ENCODE measurements around the gene WASF2.

WASF2 gene

GRCh38 chr1:27517907-27518718, 28.1 kb upstream of the WASF2 start:
- no peaks in the 10 kb centered on the region for H3K9me3 ChIP-seq (ENCODE audit: low read length)
- peaks cover 53% of the 10 kb centered on the region for H3K4me1 ChIP-seq (ENCODE audit: insufficient read depth, low read length)
- no peak overlapping the region for H3K4me3 ChIP-seq (ENCODE audit: low read length)
- no peaks in the 10 kb centered on the region for H3K36me3 ChIP-seq (ENCODE audit: insufficient read depth, low read length)
- H2AFZ ChIP-seq (ENCODE audit: low read depth, low read length) = no peak overlapping the region
- H3K27me3 ChIP-seq (ENCODE audit: insufficient read depth, low read length) = no peaks in the 10 kb centered on the region

GRCh38 chr1:27517301-27517700, 27.3 kb upstream of the WASF2 start:
- Histone ChIP-seq H3K4me3 (ENCODE audit: low read length) (no peak overlapping the region), H2AFZ (ENCODE audit: low read depth, low read length) (no peak overlapping the region), H3K9me3 (ENCODE audit: low read length) (no peaks in the 10 kb centered on the region), H3K4me1 (ENCODE audit: insufficient read depth, low read length) (peaks cover 44% of the 10 kb centered on the region), H3K36me3 (ENCODE audit: insufficient read depth, low read length) (no peaks in the 10 kb centered on the region), H3K27me3 (ENCODE audit: insufficient read depth, low read length) (no peaks in the 10 kb centered on the region)

GRCh38 chr1:27515626-27516025, 25.7 kb upstream of the WASF2 start:
- no peak overlapping the region for H3K4me3 ChIP-seq (ENCODE audit: low read length)
- H2AFZ ChIP-seq (ENCODE audit: low read depth, low read length) = no peak overlapping the region
- H3K36me3 ChIP-seq (ENCODE audit: insufficient read depth, low read length) = no peaks in the 10 kb centered on the region

GRCh38 chr1:27513958-27514357, 24.0 kb upstream of the WASF2 start:
- H3K27me3 ChIP-seq (ENCODE audit: insufficient read depth, low read length) = no peaks in the 10 kb centered on the region
- H3K4me3 ChIP-seq (ENCODE audit: low read length) = no peak overlapping the region
- no peaks in the 10 kb centered on the region for H3K9me3 ChIP-seq (ENCODE audit: low read length)
- peaks cover 14% of the 10 kb centered on the region for H3K4me1 ChIP-seq (ENCODE audit: insufficient read depth, low read length)
- no peaks in the 10 kb centered on the region for H3K36me3 ChIP-seq (ENCODE audit: insufficient read depth, low read length)
- no peak overlapping the region for H2AFZ ChIP-seq (ENCODE audit: low read depth, low read length)

More at GRCh38 chr1:27515626-27516025, 25.7 kb upstream of the WASF2 start:
- Histone ChIP-seq H3K27me3 (ENCODE audit: insufficient read depth, low read length) (no peaks in the 10 kb centered on the region), H3K9me3 (ENCODE audit: low read length) (no peaks in the 10 kb centered on the region), H3K4me1 (ENCODE audit: insufficient read depth, low read length) (peaks cover 28% of the 10 kb centered on the region)

GRCh38 chr1:27513528-27513927, 23.6 kb upstream of the WASF2 start:
- Histone ChIP-seq H3K9me3 (ENCODE audit: low read length) (no peaks in the 10 kb centered on the region), H3K27me3 (ENCODE audit: insufficient read depth, low read length) (no peaks in the 10 kb centered on the region), H3K4me3 (ENCODE audit: low read length) (no peak overlapping the region), H3K4me1 (ENCODE audit: insufficient read depth, low read length) (peaks cover 9% of the 10 kb centered on the region), H3K36me3 (ENCODE audit: insufficient read depth, low read length) (no peaks in the 10 kb centered on the region), H2AFZ (ENCODE audit: low read depth, low read length) (no peak overlapping the region)

GRCh38 chr1:27509127-27510080, 19.4 kb upstream of the WASF2 start:
- Histone ChIP-seq H2AFZ (ENCODE audit: low read depth, low read length) (no peak overlapping the region), H3K36me3 (ENCODE audit: insufficient read depth, low read length) (no peaks in the 10 kb centered on the region), H3K4me1 (ENCODE audit: insufficient read depth, low read length) (peaks cover 10% of the 10 kb centered on the region), H3K4me3 (ENCODE audit: low read length) (no peak overlapping the region), H3K27me3 (ENCODE audit: insufficient read depth, low read length) (no peaks in the 10 kb centered on the region), H3K9me3 (ENCODE audit: low read length) (no peaks in the 10 kb centered on the region)

GRCh38 chr1:27507960-27508665, 18.1 kb upstream of the WASF2 start:
- no peaks in the 10 kb centered on the region for H3K36me3 ChIP-seq (ENCODE audit: insufficient read depth, low read length)

GRCh38 chr1:27506703-27507102, 16.7 kb upstream of the WASF2 start:
- Histone ChIP-seq H3K27me3 (ENCODE audit: insufficient read depth, low read length) (no peaks in the 10 kb centered on the region), H3K4me3 (ENCODE audit: low read length) (no peak overlapping the region), H3K36me3 (ENCODE audit: insufficient read depth, low read length) (no peaks in the 10 kb centered on the region), H2AFZ (ENCODE audit: low read depth, low read length) (no peak overlapping the region), H3K4me1 (ENCODE audit: insufficient read depth, low read length) (peaks cover 21% of the 10 kb centered on the region), H3K9me3 (ENCODE audit: low read length) (no peaks in the 10 kb centered on the region)

More at GRCh38 chr1:27507960-27508665, 18.1 kb upstream of the WASF2 start:
- no peak overlapping the region for H3K4me3 ChIP-seq (ENCODE audit: low read length)
- peaks cover 18% of the 10 kb centered on the region for H3K4me1 ChIP-seq (ENCODE audit: insufficient read depth, low read length)
- H3K9me3 ChIP-seq (ENCODE audit: low read length) = no peaks in the 10 kb centered on the region
- no peak overlapping the region for H2AFZ ChIP-seq (ENCODE audit: low read depth, low read length)
- H3K27me3 ChIP-seq (ENCODE audit: insufficient read depth, low read length) = no peaks in the 10 kb centered on the region

GRCh38 chr1:27505420-27505680, 15.4 kb upstream of the WASF2 start:
- H3K4me3 ChIP-seq (ENCODE audit: low read length) = no peak overlapping the region
- peaks cover 21% of the 10 kb centered on the region for H3K4me1 ChIP-seq (ENCODE audit: insufficient read depth, low read length)
- H3K36me3 ChIP-seq (ENCODE audit: insufficient read depth, low read length) = no peaks in the 10 kb centered on the region
- no peaks in the 10 kb centered on the region for H3K27me3 ChIP-seq (ENCODE audit: insufficient read depth, low read length)
- no peaks in the 10 kb centered on the region for H3K9me3 ChIP-seq (ENCODE audit: low read length)
- no peak overlapping the region for H2AFZ ChIP-seq (ENCODE audit: low read depth, low read length)

GRCh38 chr1:27504588-27505419, 14.8 kb upstream of the WASF2 start:
- no peak overlapping the region for H2AFZ ChIP-seq (ENCODE audit: low read depth, low read length)
- no peaks in the 10 kb centered on the region for H3K36me3 ChIP-seq (ENCODE audit: insufficient read depth, low read length)
- peak overlapping the region; percentile 33 for H3K4me3 ChIP-seq (ENCODE audit: low read length)
- H3K27me3 ChIP-seq (ENCODE audit: insufficient read depth, low read length) = no peaks in the 10 kb centered on the region
- peaks cover 21% of the 10 kb centered on the region for H3K4me1 ChIP-seq (ENCODE audit: insufficient read depth, low read length)
- no peaks in the 10 kb centered on the region for H3K9me3 ChIP-seq (ENCODE audit: low read length)

- Histone ChIP-seq H2AFZ (ENCODE audit: low read depth, low read length) (no peak overlapping the region), H3K36me3 (ENCODE audit: insufficient read depth, low read length) (no peaks in the 10 kb centered on the region), H3K27me3 (ENCODE audit: insufficient read depth, low read length) (no peaks in the 10 kb centered on the region), H3K9me3 (ENCODE audit: low read length) (no peaks in the 10 kb centered on the region), H3K4me1 (ENCODE audit: insufficient read depth, low read length) (peaks cover 21% of the 10 kb centered on the region), H3K4me3 (ENCODE audit: low read length) (peak overlapping the region; percentile 33)
Measured at GRCh38 chr1:27503844-27504587, 14.0 kb upstream of the WASF2 start.

- H2AFZ ChIP-seq (ENCODE audit: low read depth, low read length) = no peak overlapping the region
- no peaks in the 10 kb centered on the region for H3K9me3 ChIP-seq (ENCODE audit: low read length)
- H3K4me3 ChIP-seq (ENCODE audit: low read length) = no peak overlapping the region
- H3K4me1 ChIP-seq (ENCODE audit: insufficient read depth, low read length) = peaks cover 21% of the 10 kb centered on the region
- no peaks in the 10 kb centered on the region for H3K27me3 ChIP-seq (ENCODE audit: insufficient read depth, low read length)
- no peaks in the 10 kb centered on the region for H3K36me3 ChIP-seq (ENCODE audit: insufficient read depth, low read length)
Measured at GRCh38 chr1:27503033-27503432, 13.1 kb upstream of the WASF2 start.
